Upper lobe of left lung (tissue), 6 donors: ENCODE measurements around the gene MTCP1. TPM values are rescaled to one million over a fixed set of nuclear protein-coding genes. Genes with fewer than 3 reads are reported as not detected.
A peak's percentile ranks its signal among the peaks of the same experiment; 100 is the strongest.

Experiments
- ATAC-seq, 2 donors: fragments of 200-7000 bp; cut with Tn5 transposase; one replicate each; pipeline ENCODE4 v1.9.1; 2022; ENCODE audit warnings: mild to moderate bottlenecking in 2 of 2, moderate library complexity in 2 of 2; ENCODE audit not compliant: low FRiP score in 2 of 2
- DNase-seq, 2 donors: peaks; one replicate each; pipeline ENCODE4 v3.0.0-alpha.2; 2019 to 2020
- H3K27ac ChIP-seq, 4 donors: fragments of 200-600 bp; sonication (generic); one replicate each; pipeline ENCODE4 v1.5.1; 2016 to 2019
- H3K27me3 ChIP-seq, 4 donors: fragments of 200-600 bp; sonication (generic); one replicate each; pipeline ENCODE4 v1.5.1; 2017 to 2019
- H3K36me3 ChIP-seq, 4 donors: fragments of 200-600 bp; sonication (generic); one replicate each; pipeline ENCODE4 v1.5.1; 2016 to 2019
- H3K4me1 ChIP-seq, 4 donors: fragments of 200-600 bp; sonication (generic); one replicate each; pipeline ENCODE4 v1.5.1; 2018 to 2019
- H3K4me3 ChIP-seq, 4 donors: fragments of 200-600 bp; sonication (generic); one replicate each; pipeline ENCODE4 v1.5.1; 2017 to 2019; ENCODE audit warnings: mild to moderate bottlenecking in 2 of 4, moderate library complexity in 1 of 4
- H3K9me3 ChIP-seq, 4 donors: fragments of 200-600 bp; sonication (generic); one replicate each; pipeline ENCODE4 v1.5.1; 2018 to 2019
- CTCF ChIP-seq, 6 experiments: fragments of 450-650 bp in 4 of 6; fragments of 200-600 bp in 2 of 6; sonication (generic) in 2 of 6; IDR thresholded peaks; one replicate each; pipeline ENCODE4 v1.5.1; 2016 to 2019; ENCODE audit warnings: antibody characterized with exemption in 6 of 6
- EP300 ChIP-seq, 4 donors: sonication (generic); formaldehyde crosslinking; IDR thresholded peaks; one replicate each; pipeline ENCODE4 v1.5.1; 2017; ENCODE audit warnings: antibody characterized with exemption in 4 of 4, control low read depth in 2 of 4
- POLR2A ChIP-seq, 4 donors: fragments of 450-650 bp; IDR thresholded peaks; one replicate each; pipeline ENCODE4 v1.5.1; 2016 to 2017; ENCODE audit warnings: antibody characterized with exemption in 4 of 4, mild to moderate bottlenecking in 2 of 4
- POLR2AphosphoS5 ChIP-seq, 2 donors: sonication (generic); formaldehyde crosslinking; IDR thresholded peaks; one replicate each; pipeline ENCODE4 v1.5.1; 2017; ENCODE audit warnings: antibody characterized with exemption in 2 of 2
- WGBS, 2 donors: methylation state at CpG; one replicate each; pipeline ENCODE4 v1.1.5; 2017 to 2018; 5-methylcytosine and 5-hydroxymethylcytosine counted together
- total RNA-seq, 6 donors: library from RNA; depleted of rRNA in 4 of 6; stranded (reverse); fragments of >200 nt in 4 of 6; gene quantifications; one replicate each; pipeline versions ENCODE4 v1.1.0 to v1.2.1, GENCODE V29; 2016 to 2021
- donor health status: DM: no; HTN: no; CAD: no; lungs with moderate emphysema.
- donor health status: DM: no; HTN: yes; CAD: no; lungs with severe emphysema.

Gene MTCP1
- total RNA-seq, 6 donors from 2014 or later = 3.4 to 12.3 (median 8.0) TPM

GRCh38 chrX:155108427-155108826, 37.5 kb upstream of the MTCP1 start:
- TF ChIP-seq CTCF (IDR thresholded peaks at IDR 0.05) = no peak
- no peak for TF ChIP-seq POLR2AphosphoS5 (IDR thresholded peaks at IDR 0.05)
- TF ChIP-seq EP300 (IDR thresholded peaks at IDR 0.05) = no peak
- TF ChIP-seq POLR2A (IDR thresholded peaks at IDR 0.05) = no peak
- H3K4me3 ChIP-seq = no peak overlapping the region
- no peaks in the 10 kb centered on the region for H3K9me3 ChIP-seq
- no peaks in the 10 kb centered on the region for H3K27me3 ChIP-seq
- H3K36me3 ChIP-seq = no peaks in the 10 kb centered on the region
- ATAC-seq (no peak), DNase-seq (no peak)
- H3K4me1 ChIP-seq = no peaks in the 10 kb centered on the region
- no peak overlapping the region for H3K27ac ChIP-seq

GRCh38 chrX:155105919-155106318, 35.0 kb upstream of the MTCP1 start:
- TF ChIP-seq CTCF (IDR thresholded peaks at IDR 0.05) (no peak), EP300 (IDR thresholded peaks at IDR 0.05) (no peak), POLR2AphosphoS5 (IDR thresholded peaks at IDR 0.05) (no peak), POLR2A (IDR thresholded peaks at IDR 0.05) (no peak)
- Histone ChIP-seq H3K36me3 (no peaks in the 10 kb centered on the region), H3K9me3 (no peaks in the 10 kb centered on the region), H3K4me3 (no peak overlapping the region), H3K27ac (no peak overlapping the region), H3K27me3 (no peaks in the 10 kb centered on the region), H3K4me1 (no peaks in the 10 kb centered on the region)
- WGBS, 2 donors = 84 to 100% methylated on average over 2 of the region's 2 CpGs
- no peak for ATAC-seq
- no peak for DNase-seq

DNA sequence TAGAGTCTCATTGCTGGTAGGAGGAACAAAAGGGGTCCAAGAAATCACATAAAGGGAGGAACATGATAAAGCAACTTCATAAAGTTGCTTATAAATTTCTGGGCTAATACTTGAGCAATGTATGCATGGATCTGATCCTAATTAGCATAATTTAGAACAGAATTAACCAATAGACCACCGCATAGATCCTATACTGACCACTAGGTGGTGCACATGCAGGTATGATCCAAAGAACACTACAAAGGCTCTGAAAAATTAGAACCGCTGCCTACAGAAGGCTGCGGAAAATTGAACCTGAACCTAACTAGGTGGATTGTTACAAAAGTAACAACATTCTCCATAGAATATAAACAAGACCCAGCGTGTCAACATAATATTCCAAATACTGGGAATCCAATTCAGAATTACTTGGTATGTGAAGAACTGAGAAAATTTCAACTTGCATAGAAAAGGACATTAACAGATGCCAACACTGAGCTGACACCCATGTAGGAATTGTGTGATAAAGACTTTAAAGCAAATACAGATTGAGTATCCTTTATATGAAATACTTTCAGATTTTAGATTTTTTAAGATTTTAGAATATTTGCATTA, 23.6 kb upstream of the MTCP1 start:
- Histone ChIP-seq H3K27me3 (no peaks in the 10 kb centered on the region), H3K27ac (no peak overlapping the region), H3K9me3 (no peaks in the 10 kb centered on the region), H3K36me3 (peaks cover 0 to 7% (median 3%) of the 10 kb centered on the region in 4 donors), H3K4me3 (no peak overlapping the region), H3K4me1 (no peaks in the 10 kb centered on the region)
- TF ChIP-seq CTCF (IDR thresholded peaks at IDR 0.05) (peak in 4 of 6 experiments; percentile 40 to 54 (median 44)), POLR2A (IDR thresholded peaks at IDR 0.05) (no peak)
- 26 to 36% methylated on average over 4 of the region's 4 CpGs for WGBS, 2 donors
- DNase-seq = no peak
- peak in 1 of 2 donors; percentile 65 for ATAC-seq

GRCh38 chrX:155086961-155087735, 16.2 kb upstream of the MTCP1 start:
- no peak overlapping the region for H3K27ac ChIP-seq
- H3K27me3 ChIP-seq = no peaks in the 10 kb centered on the region
- no peaks in the 10 kb centered on the region for H3K4me1 ChIP-seq
- no peak for ATAC-seq
- TF ChIP-seq CTCF (IDR thresholded peaks at IDR 0.05) (no peak), POLR2AphosphoS5 (IDR thresholded peaks at IDR 0.05) (no peak), POLR2A (IDR thresholded peaks at IDR 0.05) (no peak), EP300 (IDR thresholded peaks at IDR 0.05) (no peak)
- no peak overlapping the region for H3K4me3 ChIP-seq
- H3K36me3 ChIP-seq = peaks cover 0 to 12% (median 5%) of the 10 kb centered on the region in 4 donors
- no peaks in the 10 kb centered on the region for H3K9me3 ChIP-seq
- 85 to 92% methylated on average over 8 to 26 of the region's 26 CpGs for WGBS, 2 donors
- peak in 1 of 2 donors; percentile 25 for DNase-seq
